A549 (cell line): ENCODE data around the gene TROAP. TPM values are rescaled to one million over a fixed set of nuclear protein-coding genes. Genes with fewer than 3 reads are reported as not detected.

Experiments used
- ATAC-seq, 2 experiments: fragments of 200-7000 bp in 1 of 2; fragments of >200 bp in 1 of 2; cut with Nextera tagmentation in 1 of 2; cut with Tn5 transposase in 1 of 2; 3 replicates each; pipeline versions ENCODE4 v1.8.0 to v1.9.1; 2018 to 2020; ENCODE audit warnings: mild to moderate bottlenecking in 1 of 2, moderate library complexity in 1 of 2
- CTCF ChIA-PET: fragments of 300-600 bp; sonication (Branson Sonifier 250); formaldehyde crosslinking; extraction: SDS; loops from one replicate; lab custom pipeline; 2021; ENCODE audit warnings: antibody characterized with exemption, inconsistent platforms; lab: Yijun Ruan, JAX
- POLR2A ChIA-PET: fragments of 350-600 bp; formaldehyde crosslinking; extraction: SDS; loops from one replicate; lab custom pipeline; 2021; ENCODE audit warnings: antibody characterized with exemption, inconsistent platforms; lab: Yijun Ruan, JAX
- DNase-seq, 2 experiments: peaks; one replicate each; pipeline versions ENCODE4 v3.0.0 to v3.0.0-alpha.2; 2011 to 2016; ENCODE audit warnings: low read depth in 1 of 2, low spot score in 1 of 2
- FAIRE-seq: peaks from 2 replicates; lab custom pipeline; 2011; peaks lifted over from hg19 to GRCh38; lab: Jason Lieb, UNC
- H3K27ac ChIP-seq, 2 experiments: fragments of >200 bp; sonication (Bioruptor Twin); formaldehyde crosslinking; 3 replicates each; pipeline ENCODE4 v1.5.1; 2016 to 2017
- H3K4me1 ChIP-seq: fragments of >200 bp; sonication (Bioruptor Twin); formaldehyde crosslinking; 3 replicates; pipeline ENCODE4 v1.6.1; 2016
- H3K4me2 ChIP-seq: fragments of >200 bp; sonication (Bioruptor Twin); formaldehyde crosslinking; 3 replicates; pipeline ENCODE4 v1.6.1; 2016
- H3K4me3 ChIP-seq: fragments of >200 bp; sonication (Bioruptor Twin); formaldehyde crosslinking; 3 replicates; pipeline ENCODE4 v1.5.1; 2016
- H3K9me3 ChIP-seq: fragments of >200 bp; sonication (Bioruptor Twin); formaldehyde crosslinking; 3 replicates; pipeline ENCODE4 v1.6.1; 2016
- BHLHE40 ChIP-seq: IDR thresholded peaks from 2 replicates; pipeline ENCODE4 v1.6.1; 2012; ENCODE audit warnings: low read depth, low read length, inconsistent platforms
- CEBPB ChIP-seq, 2 experiments: fragments of >200 bp in 1 of 2; sonication (Bioruptor Twin) in 1 of 2; formaldehyde crosslinking in 1 of 2; IDR thresholded peaks; 2 replicates each; pipeline ENCODE4 v1.6.1; 2012 to 2016
- CHD2 ChIP-seq: fragments of 150-350 bp; IDR thresholded peaks from 2 replicates; pipeline ENCODE4 v1.6.1; 2014; ENCODE audit warnings: low read length; ENCODE audit not compliant: partially characterized antibody
- EHMT2 ChIP-seq: fragments of 200-600 bp; sonication (generic); IDR thresholded peaks from 2 replicates; pipeline ENCODE4 v1.6.1; 2016; ENCODE audit warnings: antibody characterized with exemption, low read depth, mild to moderate bottlenecking, moderate library complexity
- FOSL2 ChIP-seq, 2 experiments: fragments of 450-650 bp in 1 of 2; fragments of >200 bp in 1 of 2; sonication (Bioruptor Twin) in 1 of 2; formaldehyde crosslinking; IDR thresholded peaks; 2 replicates each; pipeline versions ENCODE4 v1.5.0 to v1.6.1; 2016 to 2020; ENCODE audit warnings: mild to moderate bottlenecking in 1 of 2, moderate library complexity in 1 of 2
- FOXS1 ChIP-seq: fragments of 250-450 bp; sonication (Bioruptor Pico); IDR thresholded peaks from 2 replicates; pipeline ENCODE4 v1.5.0; 2020; ENCODE audit warnings: mild to moderate bottlenecking, moderate library complexity
- HDAC2 ChIP-seq: fragments of 200-600 bp; sonication (generic); IDR thresholded peaks from 2 replicates; pipeline ENCODE4 v1.6.1; 2016
- HOXA7 ChIP-seq: fragments of 250-450 bp; sonication (Bioruptor Pico); IDR thresholded peaks from 2 replicates; pipeline ENCODE4 v1.5.0; 2020; ENCODE audit warnings: mild to moderate bottlenecking, moderate library complexity
- JUNB ChIP-seq: fragments of >200 bp; sonication (Bioruptor Twin); formaldehyde crosslinking; IDR thresholded peaks from 2 replicates; pipeline ENCODE4 v1.6.1; 2016
- KDM5A ChIP-seq: fragments of 200-600 bp; sonication (generic); IDR thresholded peaks from 2 replicates; pipeline ENCODE4 v1.6.1; 2016; ENCODE audit warnings: antibody characterized with exemption, mild to moderate bottlenecking
- MAFK ChIP-seq: fragments of 450-650 bp; IDR thresholded peaks from 2 replicates; pipeline ENCODE4 v1.6.1; 2014; ENCODE audit not compliant: partially characterized antibody
- MAZ ChIP-seq: fragments of 150-350 bp; IDR thresholded peaks from 2 replicates; pipeline ENCODE4 v1.6.1; 2014; ENCODE audit warnings: antibody characterized with exemption, low read depth, low read length, borderline replicate concordance
- MYC ChIP-seq: IDR thresholded peaks from 2 replicates; pipeline ENCODE4 v1.6.1; 2012; ENCODE audit warnings: mild to moderate bottlenecking, inconsistent platforms, low read length, improper control_type of control experiment, borderline replicate concordance
- RAD21 ChIP-seq, 2 experiments: fragments of >200 bp in 1 of 2; sonication (Bioruptor Twin) in 1 of 2; formaldehyde crosslinking in 1 of 2; IDR thresholded peaks in 1 of 2; conservative IDR thresholded peaks in 1 of 2; 2 replicates in 1 of 2; 3 replicates in 1 of 2; pipeline ENCODE4 v1.6.1; 2012 to 2018; ENCODE audit warnings: inconsistent platforms in 1 of 2
- RARB ChIP-seq: fragments of 250-450 bp; sonication (Bioruptor Pico); IDR thresholded peaks from 2 replicates; pipeline ENCODE4 v1.8.0; 2021; ENCODE audit warnings: mild to moderate bottlenecking, moderate library complexity
- RFX5 ChIP-seq: fragments of 450-650 bp; IDR thresholded peaks from 2 replicates; pipeline ENCODE4 v1.7.1; 2014; ENCODE audit warnings: antibody characterized with exemption, mild to moderate bottlenecking, moderate library complexity
- SMC3 ChIP-seq: fragments of >200 bp; sonication (Bioruptor Twin); formaldehyde crosslinking; IDR thresholded peaks from 3 replicates; pipeline ENCODE4 v1.6.1; 2018; ENCODE audit warnings: inconsistent platforms
- WGBS: methylation state at CpG from one replicate; pipeline ENCODE4 v1.1.6; 2017; ENCODE audit errors: missing lambda C conversion rate; 5-methylcytosine and 5-hydroxymethylcytosine counted together
- polyA plus RNA-seq, 4 experiments: library from polyadenylated mRNA; depleted of rRNA in 3 of 4; stranded (reverse); fragments of >200 nt; fragmentation: RNase III in 1 of 4; extraction: RNeasy Plus Mini Kit Qiagen cat#74134 plus additional on column Dnase treatment in 1 of 4; gene quantifications; 2 replicates in 3 of 4; 3 replicates in 1 of 4; pipeline ENCODE4 v1.2.3, GENCODE V29; 2011 to 2017
- TF ChIP-seq, protein P1 (sequence below): fragments of 450-650 bp; IDR thresholded peaks from 2 replicates; pipeline ENCODE4 v1.6.1; 2014; ENCODE audit warnings: antibody characterized with exemption
- TF ChIP-seq, protein P2 (sequence below): fragments of 200-600 bp; sonication (generic); IDR thresholded peaks from 2 replicates; pipeline ENCODE4 v1.6.1; 2016; ENCODE audit warnings: antibody characterized with exemption, mild to moderate bottlenecking, moderate library complexity
- TF ChIP-seq, protein P3 (sequence below): IDR thresholded peaks from 2 replicates; pipeline ENCODE4 v1.6.1; 2012; ENCODE audit warnings: low read depth, borderline replicate concordance

Gene TROAP
- polyA plus RNA-seq, 2 of the 4 experiments (the other 2 are of a cell fraction): 50.0 to 55.5 TPM

DNA sequence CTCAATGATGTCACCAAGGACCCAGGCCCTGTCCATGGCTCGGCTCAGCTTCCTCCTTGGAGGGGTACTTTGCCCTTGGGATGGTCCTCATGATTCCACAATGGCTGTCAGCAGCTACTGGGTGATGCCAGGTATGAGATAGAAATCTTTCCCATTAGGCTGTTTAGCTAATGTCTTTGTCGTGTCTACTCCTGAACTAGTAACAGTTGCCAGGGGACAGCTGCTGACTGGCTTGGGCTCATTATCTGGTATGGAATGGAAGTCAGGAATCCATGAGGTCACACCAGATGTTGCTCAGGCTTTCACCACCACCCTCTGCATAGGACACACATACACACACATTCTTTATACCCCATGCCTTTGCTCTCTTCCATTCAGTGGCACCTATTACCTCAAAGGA lies 18.9 kb upstream of the TROAP start:
- ATAC-seq: peak in 1 of 2 experiments; percentile 37; a peak in 2 of 6 replicates
- TF ChIP-seq HDAC2 (no peak), RAD21 (conservative IDR thresholded peaks at IDR 0.05 in 1 of 2, IDR thresholded peaks at IDR 0.05 in 1 of 2) (no peak), MAFK (no peak), CHD2 (no peak), JUNB (no peak), FOSL2 (IDR thresholded peaks at IDR 0.05) (no peak), FOSL2 (CRISPR knock-in tag; IDR thresholded peaks at IDR 0.05) (no peak), MYC (no peak), FOXS1 (no peak), RFX5 (no peak), RARB (no peak), HOXA7 (CRISPR knock-in tag) (no peak), EHMT2 (no peak), MAZ (no peak)
- TF ChIP-seq, protein P1, sequence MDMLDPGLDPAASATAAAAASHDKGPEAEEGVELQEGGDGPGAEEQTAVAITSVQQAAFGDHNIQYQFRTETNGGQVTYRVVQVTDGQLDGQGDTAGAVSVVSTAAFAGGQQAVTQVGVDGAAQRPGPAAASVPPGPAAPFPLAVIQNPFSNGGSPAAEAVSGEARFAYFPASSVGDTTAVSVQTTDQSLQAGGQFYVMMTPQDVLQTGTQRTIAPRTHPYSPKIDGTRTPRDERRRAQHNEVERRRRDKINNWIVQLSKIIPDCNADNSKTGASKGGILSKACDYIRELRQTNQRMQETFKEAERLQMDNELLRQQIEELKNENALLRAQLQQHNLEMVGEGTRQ: no peak
- TF ChIP-seq, protein P2, sequence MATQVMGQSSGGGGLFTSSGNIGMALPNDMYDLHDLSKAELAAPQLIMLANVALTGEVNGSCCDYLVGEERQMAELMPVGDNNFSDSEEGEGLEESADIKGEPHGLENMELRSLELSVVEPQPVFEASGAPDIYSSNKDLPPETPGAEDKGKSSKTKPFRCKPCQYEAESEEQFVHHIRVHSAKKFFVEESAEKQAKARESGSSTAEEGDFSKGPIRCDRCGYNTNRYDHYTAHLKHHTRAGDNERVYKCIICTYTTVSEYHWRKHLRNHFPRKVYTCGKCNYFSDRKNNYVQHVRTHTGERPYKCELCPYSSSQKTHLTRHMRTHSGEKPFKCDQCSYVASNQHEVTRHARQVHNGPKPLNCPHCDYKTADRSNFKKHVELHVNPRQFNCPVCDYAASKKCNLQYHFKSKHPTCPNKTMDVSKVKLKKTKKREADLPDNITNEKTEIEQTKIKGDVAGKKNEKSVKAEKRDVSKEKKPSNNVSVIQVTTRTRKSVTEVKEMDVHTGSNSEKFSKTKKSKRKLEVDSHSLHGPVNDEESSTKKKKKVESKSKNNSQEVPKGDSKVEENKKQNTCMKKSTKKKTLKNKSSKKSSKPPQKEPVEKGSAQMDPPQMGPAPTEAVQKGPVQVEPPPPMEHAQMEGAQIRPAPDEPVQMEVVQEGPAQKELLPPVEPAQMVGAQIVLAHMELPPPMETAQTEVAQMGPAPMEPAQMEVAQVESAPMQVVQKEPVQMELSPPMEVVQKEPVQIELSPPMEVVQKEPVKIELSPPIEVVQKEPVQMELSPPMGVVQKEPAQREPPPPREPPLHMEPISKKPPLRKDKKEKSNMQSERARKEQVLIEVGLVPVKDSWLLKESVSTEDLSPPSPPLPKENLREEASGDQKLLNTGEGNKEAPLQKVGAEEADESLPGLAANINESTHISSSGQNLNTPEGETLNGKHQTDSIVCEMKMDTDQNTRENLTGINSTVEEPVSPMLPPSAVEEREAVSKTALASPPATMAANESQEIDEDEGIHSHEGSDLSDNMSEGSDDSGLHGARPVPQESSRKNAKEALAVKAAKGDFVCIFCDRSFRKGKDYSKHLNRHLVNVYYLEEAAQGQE: no peak
- Histone ChIP-seq H3K4me2 (no peak overlapping the region), H3K4me1 (no peaks in the 10 kb centered on the region), H3K9me3 (no peaks in the 10 kb centered on the region), H3K4me3 (no peak overlapping the region), H3K27ac (no peak overlapping the region)
- WGBS: 75% methylated on average over 2 of the region's 2 CpGs
- ChIA-PET CTCF (interaction anchor here (0.8 to 6.3 kb wide), 11 partner anchors 8 to 276 kb away, joined by 3 to 35 read pairs (median 3); no protein-coding TSS in a partner anchor), POLR2A (no interaction called here)
- no peak for FAIRE-seq
- no peak for DNase-seq

DNA sequence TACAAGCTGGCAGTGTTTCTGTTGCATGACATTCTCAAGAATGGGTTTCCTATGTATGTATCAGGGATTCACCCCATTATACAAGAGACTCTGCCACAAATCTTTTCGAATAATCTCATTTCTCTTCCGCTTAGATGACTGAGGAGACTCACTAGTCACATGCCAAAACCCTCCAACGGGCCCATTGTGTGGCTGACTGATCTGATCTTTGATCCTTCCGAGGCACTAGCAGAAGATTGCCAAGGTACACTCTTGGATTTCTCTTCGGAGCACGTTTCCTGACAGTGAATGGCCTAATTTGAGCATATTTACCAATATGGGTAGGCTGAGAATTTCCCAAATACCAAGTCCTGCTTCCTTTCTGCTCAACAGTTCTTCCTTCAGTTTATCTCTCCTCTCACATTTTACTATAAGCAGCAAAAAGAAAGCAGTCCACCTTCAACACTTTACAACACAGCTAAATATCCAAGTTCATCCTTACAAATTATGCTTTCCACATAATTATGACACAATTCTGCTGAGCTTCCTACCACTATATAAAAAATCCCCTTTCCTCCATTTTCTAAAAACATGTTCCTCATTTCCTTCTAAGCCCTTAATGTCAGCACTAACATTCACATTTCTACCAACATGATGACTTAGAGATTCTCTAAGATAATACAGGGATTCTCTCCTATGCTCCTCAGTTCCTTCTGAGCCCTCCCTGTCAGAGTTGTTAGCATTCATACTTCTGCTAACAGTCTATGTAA lies 17.1 kb upstream of the TROAP start:
- H3K4me3 ChIP-seq: no peak overlapping the region
- no peak overlapping the region for H3K4me2 ChIP-seq
- no peaks in the 10 kb centered on the region for H3K9me3 ChIP-seq
- H3K4me1 ChIP-seq: 0 out of 3 replicates have a peak, but pooled peaks cover 3% of the 10 kb centered on the region
- FAIRE-seq: no peak
- ChIA-PET POLR2A (no interaction called here), CTCF (interaction anchor here (0.6 to 6.3 kb wide), 5 partner anchors 18 to 261 kb away, joined by 3 to 35 read pairs (median 6); no protein-coding TSS in a partner anchor)
- TF ChIP-seq BHLHE40 (no peak), KDM5A (no peak), CEBPB (IDR thresholded peaks at IDR 0.05) (no peak), SMC3 (no peak)
- TF ChIP-seq, protein P3, sequence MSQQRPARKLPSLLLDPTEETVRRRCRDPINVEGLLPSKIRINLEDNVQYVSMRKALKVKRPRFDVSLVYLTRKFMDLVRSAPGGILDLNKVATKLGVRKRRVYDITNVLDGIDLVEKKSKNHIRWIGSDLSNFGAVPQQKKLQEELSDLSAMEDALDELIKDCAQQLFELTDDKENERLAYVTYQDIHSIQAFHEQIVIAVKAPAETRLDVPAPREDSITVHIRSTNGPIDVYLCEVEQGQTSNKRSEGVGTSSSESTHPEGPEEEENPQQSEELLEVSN: no peak
- no peak for DNase-seq
- no peak for ATAC-seq
- 59% methylated on average over 6 of the region's 6 CpGs for WGBS
- no peak overlapping the region for H3K27ac ChIP-seq
